Right atrium auricular region (tissue), 2 donors: ENCODE measurements around the gene SCFD2. TPM values are rescaled to one million over a fixed set of nuclear protein-coding genes. Genes with fewer than 3 reads are reported as not detected.

Experiments
- DNase-seq: peaks from one replicate; pipeline ENCODE4 v3.0.0-alpha.2; 2019; ENCODE audit warnings: low spot score
- H3K27ac ChIP-seq, 2 donors: fragments of 200-600 bp; sonication (generic); 1 replicate in 1 of 2; 2 replicates in 1 of 2; pipeline ENCODE4 v1.5.1; 2016 to 2019
- H3K27me3 ChIP-seq, 2 donors: fragments of 200-600 bp; sonication (generic); one replicate each; pipeline versions ENCODE4 v1.5.1 to v1.6.0; 2017 to 2019
- H3K36me3 ChIP-seq: fragments of 200-600 bp; sonication (generic); one replicate; pipeline ENCODE4 v1.5.1; 2016
- H3K4me1 ChIP-seq, 2 donors: fragments of 200-600 bp; sonication (generic); one replicate each; pipeline versions ENCODE4 v1.5.1 to v1.6.0; 2017 to 2019
- H3K4me3 ChIP-seq, 2 donors: fragments of 200-600 bp; sonication (generic); 1 replicate in 1 of 2; 2 replicates in 1 of 2; pipeline ENCODE4 v1.5.1; 2017 to 2019; ENCODE audit warnings: mild to moderate bottlenecking in 1 of 2, moderate library complexity in 1 of 2
- H3K9me3 ChIP-seq, 2 donors: fragments of 200-600 bp; sonication (generic); one replicate each; pipeline ENCODE4 v1.5.1; 2019
- CTCF ChIP-seq, 2 donors: fragments of 200-600 bp; sonication (generic); IDR thresholded peaks; one replicate each; pipeline ENCODE4 v1.5.1; 2019; ENCODE audit warnings: antibody characterized with exemption in 2 of 2
- total RNA-seq, 2 donors: library from RNA; depleted of rRNA; stranded (reverse); fragments of >200 nt; gene quantifications; one replicate each; pipeline ENCODE4 v1.1.0, GENCODE V29; 2016

SCFD2 gene
- total RNA-seq, 2 donors from 2014 or later: 8.1 to 9.4 TPM

GRCh38 chr4:52926196-52926974, 439.5 kb downstream of the SCFD2 start:
- Histone ChIP-seq H3K4me3 (no peak overlapping the region), H3K4me1 (no peaks in the 10 kb centered on the region), H3K9me3 (no peaks in the 10 kb centered on the region), H3K36me3 (no peaks in the 10 kb centered on the region), H3K27ac (no peak overlapping the region), H3K27me3 (no peaks in the 10 kb centered on the region)
- no peak for DNase-seq
- TF ChIP-seq CTCF (IDR thresholded peaks at IDR 0.05): no peak

GRCh38 chr4:52925531-52925968, 440.3 kb downstream of the SCFD2 start:
- TF ChIP-seq CTCF (IDR thresholded peaks at IDR 0.05): no peak
- Histone ChIP-seq H3K27me3 (no peaks in the 10 kb centered on the region), H3K27ac (no peak overlapping the region), H3K4me3 (no peak overlapping the region), H3K9me3 (no peaks in the 10 kb centered on the region), H3K36me3 (no peaks in the 10 kb centered on the region), H3K4me1 (no peaks in the 10 kb centered on the region)
- DNase-seq: no peak

GRCh38 chr4:52919461-52919860, 446.4 kb downstream of the SCFD2 start:
- Histone ChIP-seq H3K4me3 (no peak overlapping the region), H3K4me1 (peaks cover 0 to 7% of the 10 kb centered on the region in 2 donors), H3K36me3 (no peaks in the 10 kb centered on the region), H3K27ac (no peak overlapping the region), H3K9me3 (no peaks in the 10 kb centered on the region), H3K27me3 (no peaks in the 10 kb centered on the region)
- DNase-seq: no peak
- no peak for TF ChIP-seq CTCF (IDR thresholded peaks at IDR 0.05)

GRCh38 chr4:52917817-52918216, 448.0 kb downstream of the SCFD2 start:
- TF ChIP-seq CTCF (IDR thresholded peaks at IDR 0.05): no peak
- H3K27ac ChIP-seq: no peak overlapping the region
- no peak for DNase-seq
- H3K4me3 ChIP-seq: no peak overlapping the region
- H3K27me3 ChIP-seq: no peaks in the 10 kb centered on the region
- H3K9me3 ChIP-seq: no peaks in the 10 kb centered on the region
- H3K36me3 ChIP-seq: no peaks in the 10 kb centered on the region
- H3K4me1 ChIP-seq: peaks cover 0 to 22% of the 10 kb centered on the region in 2 donors

GRCh38 chr4:52915730-52916300, 450.0 kb downstream of the SCFD2 start:
- H3K27me3 ChIP-seq: no peaks in the 10 kb centered on the region
- TF ChIP-seq CTCF (IDR thresholded peaks at IDR 0.05): no peak
- no peak overlapping the region for H3K27ac ChIP-seq
- peaks cover 0 to 31% of the 10 kb centered on the region in 2 donors for H3K4me1 ChIP-seq
- no peak overlapping the region for H3K4me3 ChIP-seq
- H3K9me3 ChIP-seq: no peaks in the 10 kb centered on the region
- DNase-seq: no peak
- no peaks in the 10 kb centered on the region for H3K36me3 ChIP-seq
